Measurements from ENCODE around the gene UQCR11.

DNA sequence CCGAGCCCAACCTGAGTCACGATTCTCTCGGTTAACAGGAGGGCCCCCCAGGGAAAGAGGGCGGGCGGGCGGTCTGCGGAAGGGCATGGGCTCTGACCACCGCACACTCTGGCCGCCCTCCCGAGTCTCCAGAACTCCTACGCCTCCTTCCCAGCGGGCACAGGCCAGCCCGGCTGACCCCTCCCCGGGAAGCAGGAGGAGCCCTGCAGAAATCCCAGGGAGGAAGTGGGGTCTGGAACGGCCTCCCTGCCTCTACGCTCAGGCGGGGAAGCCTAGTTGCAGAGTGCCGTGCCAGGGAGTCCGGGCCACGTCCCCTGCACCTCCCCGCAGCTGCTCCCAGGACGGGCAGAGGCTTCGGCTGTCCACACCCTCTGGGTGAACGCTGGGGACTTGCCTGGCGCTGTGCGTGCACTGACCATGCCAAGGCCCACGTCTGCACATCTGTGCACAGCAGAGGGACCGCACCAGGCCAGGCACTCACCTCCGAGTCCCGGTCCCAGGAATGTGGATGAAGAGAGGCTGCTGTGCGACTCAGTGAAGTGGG is 26.4 kb upstream of the UQCR11 start:
- TF ChIP-seq, protein P1, sequence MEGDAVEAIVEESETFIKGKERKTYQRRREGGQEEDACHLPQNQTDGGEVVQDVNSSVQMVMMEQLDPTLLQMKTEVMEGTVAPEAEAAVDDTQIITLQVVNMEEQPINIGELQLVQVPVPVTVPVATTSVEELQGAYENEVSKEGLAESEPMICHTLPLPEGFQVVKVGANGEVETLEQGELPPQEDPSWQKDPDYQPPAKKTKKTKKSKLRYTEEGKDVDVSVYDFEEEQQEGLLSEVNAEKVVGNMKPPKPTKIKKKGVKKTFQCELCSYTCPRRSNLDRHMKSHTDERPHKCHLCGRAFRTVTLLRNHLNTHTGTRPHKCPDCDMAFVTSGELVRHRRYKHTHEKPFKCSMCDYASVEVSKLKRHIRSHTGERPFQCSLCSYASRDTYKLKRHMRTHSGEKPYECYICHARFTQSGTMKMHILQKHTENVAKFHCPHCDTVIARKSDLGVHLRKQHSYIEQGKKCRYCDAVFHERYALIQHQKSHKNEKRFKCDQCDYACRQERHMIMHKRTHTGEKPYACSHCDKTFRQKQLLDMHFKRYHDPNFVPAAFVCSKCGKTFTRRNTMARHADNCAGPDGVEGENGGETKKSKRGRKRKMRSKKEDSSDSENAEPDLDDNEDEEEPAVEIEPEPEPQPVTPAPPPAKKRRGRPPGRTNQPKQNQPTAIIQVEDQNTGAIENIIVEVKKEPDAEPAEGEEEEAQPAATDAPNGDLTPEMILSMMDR (IDR thresholded peaks at IDR 0.05; ENCODE audit: low read depth, low read length, poor library complexity, severe bottlenecking) = no peak
- no peak for TF ChIP-seq EZH2phosphoT487 (IDR thresholded peaks at IDR 0.05; ENCODE audit: borderline replicate concordance, low read length)
